ENCODE results near the gene HCFC1R1. TPM values are rescaled to one million over a fixed set of nuclear protein-coding genes. Genes with fewer than 3 reads are reported as not detected.

HCFC1R1 gene
- polyA plus RNA-seq, 1 experiment: 33.7 TPM

GRCh38 chr16:3020604-3021448, 2.9 kb downstream of the HCFC1R1 start:
- Histone ChIP-seq H3K27me3 (ENCODE audit: control insufficient read depth, insufficient read depth, low read length) (no peaks in the 10 kb centered on the region), H3K36me3 (ENCODE audit: control insufficient read depth, insufficient read depth, low read length) (peaks cover 14% of the 10 kb centered on the region), H3K4me3 (ENCODE audit: low read depth, low read length) (peak overlapping the region; percentile 97)
- DNase-seq (ENCODE audit: low read depth): peak; percentile 27
- CTCF ChIA-PET: interaction anchor here (1.2 to 6.3 kb wide), 7 partner anchors 10 to 153 kb away, joined by 3 to 78 read pairs (median 5); no protein-coding TSS in a partner anchor
- no peak; the same call in 1 of the 2 replicates for TF ChIP-seq CTCF (IDR thresholded peaks at IDR 0.05; ENCODE audit: insufficient read depth, low read depth, low read length)
- POLR2A ChIA-PET: interaction anchor here (0.6 to 1.1 kb wide), 4 partner anchors 11 to 114 kb away, joined by 3 to 4 read pairs (median 3); partner anchors contain the start of gene ZNF213

GRCh38 chr16:3020247-3020603, 3.5 kb downstream of the HCFC1R1 start, which contains the start of gene TNFRSF12A:
Gene TNFRSF12A (plus strand): TSS chr16:3020368. CDS start chr16:3020398, 30 bp downstream.
- DNase-seq (ENCODE audit: low read depth): no peak
- Histone ChIP-seq H3K27me3 (ENCODE audit: control insufficient read depth, insufficient read depth, low read length) (no peaks in the 10 kb centered on the region), H3K36me3 (ENCODE audit: control insufficient read depth, insufficient read depth, low read length) (peaks cover 11% of the 10 kb centered on the region), H3K4me3 (ENCODE audit: low read depth, low read length) (peak within 1 kb of the TSS; percentile 97)
- CTCF ChIA-PET: interaction anchor here (1.2 to 6.3 kb wide), 5 partner anchors 10 to 109 kb away, joined by 3 to 78 read pairs (median 12); no protein-coding TSS in a partner anchor
- 0 out of 2 replicates have a peak, but pooled peaks have one; percentile 7 for TF ChIP-seq CTCF (IDR thresholded peaks at IDR 0.05; ENCODE audit: insufficient read depth, low read depth, low read length)
- POLR2A ChIA-PET: interaction anchor here (0.6 to 1.1 kb wide), 4 partner anchors 11 to 48 kb away, joined by 3 read pairs; no protein-coding TSS in a partner anchor

GRCh38 chr16:3019594-3020246, 4.0 kb downstream of the HCFC1R1 start:
- H3K27me3 ChIP-seq (ENCODE audit: control insufficient read depth, insufficient read depth, low read length): no peaks in the 10 kb centered on the region
- TF ChIP-seq CTCF (IDR thresholded peaks at IDR 0.05; ENCODE audit: insufficient read depth, low read depth, low read length): no peak
- H3K4me3 ChIP-seq (ENCODE audit: low read depth, low read length): peak overlapping the region; percentile 97
- no peak for DNase-seq (ENCODE audit: low read depth)
- H3K36me3 ChIP-seq (ENCODE audit: control insufficient read depth, insufficient read depth, low read length): peaks cover 11% of the 10 kb centered on the region
- ChIA-PET CTCF (interaction anchor here (0.9 to 6.3 kb wide), 6 partner anchors 9 to 110 kb away, joined by 3 to 78 read pairs (median 8); partner anchors contain the start of gene PAQR4), POLR2A (interaction anchor here (0.6 to 0.9 kb wide), 3 partner anchors 12 to 47 kb away, joined by 3 read pairs; no protein-coding TSS in a partner anchor)

GRCh38 chr16:3017794-3018506, 5.8 kb downstream of the HCFC1R1 start, which contains the start of gene CLDN6:
Gene CLDN6 (minus strand): TSS chr16:3018183. CDS start chr16:3016021, 2,162 bp downstream.
- CTCF ChIA-PET: interaction anchor here (1.2 to 6.3 kb wide), 3 partner anchors 8 to 18 kb away, joined by 4 to 78 read pairs (median 4); no protein-coding TSS in a partner anchor
- TF ChIP-seq CTCF (IDR thresholded peaks at IDR 0.05; ENCODE audit: insufficient read depth, low read depth, low read length): 0 out of 2 replicates have a peak, but pooled peaks have one; percentile 8
- POLR2A ChIA-PET: no interaction called here
- H3K4me3 ChIP-seq (ENCODE audit: low read depth, low read length): no peak within 1 kb of the TSS
- no peak for DNase-seq (ENCODE audit: low read depth)
- H3K27me3 ChIP-seq (ENCODE audit: control insufficient read depth, insufficient read depth, low read length): no peaks in the 10 kb centered on the region; the same call in 1 of the 2 replicates
- peaks cover 11% of the 10 kb centered on the region for H3K36me3 ChIP-seq (ENCODE audit: control insufficient read depth, insufficient read depth, low read length)
